MM.1S (cell line): ENCODE measurements around the gene TOR4A.

ENCODE experiments used
- EZH2 ChIP-seq: fragments of 300-600 bp; sonication (generic); optimal IDR thresholded peaks from 2 replicates; pipeline ENCODE3; 2017; ENCODE audit warnings: low read depth, mild to moderate bottlenecking, antibody characterized with exemption, low read length, mixed read lengths
- EZH2phosphoT487 ChIP-seq: fragments of 300-600 bp; sonication (generic); IDR thresholded peaks from 2 replicates; pipeline ENCODE4 v1.6.1; 2018; ENCODE audit warnings: antibody characterized with exemption, low read length
- TF ChIP-seq, protein P1 (sequence below): fragments of 300-600 bp; sonication (generic); IDR thresholded peaks from 2 replicates; pipeline ENCODE4 v1.5.1; 2016; ENCODE audit warnings: antibody characterized with exemption, low read length, mixed read lengths

DNA sequence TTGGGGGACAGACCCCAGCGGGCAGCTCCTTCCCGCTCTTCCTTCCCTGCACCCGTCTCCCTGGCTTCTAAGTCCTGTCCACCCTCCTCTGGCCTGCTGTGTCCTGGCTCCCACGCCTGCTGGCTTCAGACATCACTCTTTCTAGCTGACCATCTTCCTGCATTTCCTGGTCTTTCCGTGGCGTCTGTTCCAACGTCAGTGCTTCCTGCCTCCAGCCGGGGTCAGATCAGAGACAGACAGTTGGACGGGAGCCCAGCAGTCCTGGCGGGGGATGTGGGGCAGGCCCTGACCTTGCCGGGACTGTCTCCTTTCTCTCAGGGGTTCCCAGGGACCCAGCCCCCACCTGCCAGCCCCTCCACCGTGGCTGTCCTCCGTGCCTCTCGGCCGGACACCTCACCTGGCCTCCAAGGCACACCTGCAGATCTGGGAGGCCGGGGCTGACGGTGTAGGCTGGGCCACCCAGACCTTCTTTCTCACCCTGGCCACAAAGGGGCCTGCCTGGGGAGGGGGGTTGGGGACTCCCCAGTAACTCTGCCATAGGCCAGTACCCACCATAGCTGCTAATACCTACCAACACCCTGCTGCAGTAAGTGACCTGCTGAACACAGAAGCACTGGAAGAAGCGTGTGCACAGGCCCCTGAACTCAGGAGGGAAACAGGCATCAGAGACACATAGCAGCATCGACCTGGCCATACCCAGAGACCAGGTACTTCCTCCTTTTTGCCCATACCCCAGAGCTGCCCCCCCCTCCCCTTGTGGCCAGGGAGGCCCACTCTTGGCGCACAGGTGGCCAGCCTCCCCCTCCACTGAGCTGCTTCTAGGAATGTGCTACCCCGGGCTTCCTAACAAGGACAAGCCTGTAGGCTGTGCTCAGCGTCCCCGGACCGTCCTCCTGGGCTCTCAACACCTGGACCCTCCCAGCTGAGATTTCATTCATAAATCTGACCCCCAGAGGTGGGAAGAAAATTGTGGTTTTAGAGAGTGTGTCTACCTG is 19.4 kb downstream of the TOR4A start:
- TF ChIP-seq, protein P1, sequence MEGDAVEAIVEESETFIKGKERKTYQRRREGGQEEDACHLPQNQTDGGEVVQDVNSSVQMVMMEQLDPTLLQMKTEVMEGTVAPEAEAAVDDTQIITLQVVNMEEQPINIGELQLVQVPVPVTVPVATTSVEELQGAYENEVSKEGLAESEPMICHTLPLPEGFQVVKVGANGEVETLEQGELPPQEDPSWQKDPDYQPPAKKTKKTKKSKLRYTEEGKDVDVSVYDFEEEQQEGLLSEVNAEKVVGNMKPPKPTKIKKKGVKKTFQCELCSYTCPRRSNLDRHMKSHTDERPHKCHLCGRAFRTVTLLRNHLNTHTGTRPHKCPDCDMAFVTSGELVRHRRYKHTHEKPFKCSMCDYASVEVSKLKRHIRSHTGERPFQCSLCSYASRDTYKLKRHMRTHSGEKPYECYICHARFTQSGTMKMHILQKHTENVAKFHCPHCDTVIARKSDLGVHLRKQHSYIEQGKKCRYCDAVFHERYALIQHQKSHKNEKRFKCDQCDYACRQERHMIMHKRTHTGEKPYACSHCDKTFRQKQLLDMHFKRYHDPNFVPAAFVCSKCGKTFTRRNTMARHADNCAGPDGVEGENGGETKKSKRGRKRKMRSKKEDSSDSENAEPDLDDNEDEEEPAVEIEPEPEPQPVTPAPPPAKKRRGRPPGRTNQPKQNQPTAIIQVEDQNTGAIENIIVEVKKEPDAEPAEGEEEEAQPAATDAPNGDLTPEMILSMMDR: no peak
- TF ChIP-seq EZH2 (no peak), EZH2phosphoT487 (no peak)
